ENCODE results near the gene DPYSL5.

- TF ChIP-seq CTCF (IDR thresholded peaks at IDR 0.05; ENCODE audit: poor library complexity, severe bottlenecking) (no peak), EZH2 (IDR thresholded peaks at IDR 0.05; ENCODE audit: borderline replicate concordance, insufficient read depth, low read length, poor library complexity, severe bottlenecking) (no peak), SMC3 (conservative IDR thresholded peaks at IDR 0.05; ENCODE audit: poor library complexity) (no peak), EP300 (conservative IDR thresholded peaks at IDR 0.05; ENCODE audit: poor library complexity, severe bottlenecking) (no peak), REST (IDR thresholded peaks at IDR 0.05; ENCODE audit: borderline replicate concordance) (no peak), MXI1 (conservative IDR thresholded peaks at IDR 0.05; ENCODE audit: poor library complexity, severe bottlenecking) (no peak), POLR2AphosphoS5 (IDR thresholded peaks at IDR 0.05) (no peak)
These were observed 29.0 kb upstream of the DPYSL5 start for GRCh38 chr2:26818972-26819371.

All from neural cell (in vitro differentiated cells).